HepG2 (cell line): ENCODE data around the gene ACBD6. TPM values are rescaled to one million over a fixed set of nuclear protein-coding genes. Genes with fewer than 3 reads are reported as not detected.

Experiments
- FOXA1 ChIP-seq, 2 experiments: fragments of 450-650 bp in 1 of 2; sonication (generic) in 1 of 2; formaldehyde crosslinking in 1 of 2; IDR thresholded peaks; 2 replicates each; pipeline versions ENCODE4 v1.4.0 to v1.6.1; 2016 to 2020; ENCODE audit warnings: missing genetic modification reagents in 1 of 2
- FOXA3 ChIP-seq: IDR thresholded peaks from 2 replicates; pipeline ENCODE4 v1.6.1; 2016; ENCODE audit warnings: missing genetic modification reagents, missing compliant biosample characterization
- RAD21 ChIP-seq: fragments of 450-650 bp; formaldehyde crosslinking; IDR thresholded peaks from 2 replicates; pipeline ENCODE4 v1.5.0; 2020; ENCODE audit warnings: mild to moderate bottlenecking
- RARA ChIP-seq: IDR thresholded peaks from 2 replicates; pipeline ENCODE4 v1.6.1; 2016; ENCODE audit warnings: missing genetic modification reagents, missing compliant biosample characterization
- STAG1 ChIP-seq: sonication (generic); formaldehyde crosslinking; IDR thresholded peaks from 2 replicates; pipeline ENCODE4 v1.4.0; 2020; ENCODE audit warnings: missing genetic modification reagents
- ZNF274 ChIP-seq: sonication (generic); formaldehyde crosslinking; IDR thresholded peaks from 2 replicates; pipeline ENCODE4 v1.5.1; 2020; ENCODE audit warnings: mild to moderate bottlenecking, missing genetic modification reagents
- ZNF572 ChIP-seq: sonication (generic); formaldehyde crosslinking; IDR thresholded peaks from 2 replicates; pipeline ENCODE4 v1.5.1; 2020; ENCODE audit warnings: mild to moderate bottlenecking, missing genetic modification reagents
- polyA plus RNA-seq, 8 experiments: library from polyadenylated mRNA; depleted of rRNA in 3 of 8; stranded (reverse) in 7 of 8; unstranded in 1 of 8; fragments of >200 nt; fragmentation: Illumina TruSeq in 4 of 8; extraction: Trizol in 4 of 8; gene quantifications; 2 replicates each; pipeline versions ENCODE4 v1.2.1 to v1.2.3, GENCODE V29; 2011 to 2016; ENCODE audit warnings: low read depth in 4 of 8, missing spikeins in 1 of 8, mixed read lengths in 1 of 8; ENCODE audit not compliant: insufficient read depth in 1 of 8
- total RNA-seq, 5 experiments: library from RNA; depleted of rRNA; stranded (reverse); fragments of >200 nt; fragmentation: Illumina TruSeq; extraction: Trizol; gene quantifications; 2 replicates each; pipeline ENCODE4 v1.2.3, GENCODE V29; 2016; ENCODE audit warnings: low read depth in 1 of 5
- TF ChIP-seq, protein P1 (sequence below): sonication (generic); formaldehyde crosslinking; IDR thresholded peaks from 2 replicates; pipeline ENCODE4 v1.5.0; 2020; ENCODE audit warnings: mild to moderate bottlenecking, missing genetic modification reagents

ACBD6 gene
- total and polyA plus RNA-seq, 2 of the 13 experiments (the other 11 are each of a cell fraction or from before 2014, with no cell fraction given) = 33.5 to 47.2 TPM

DNA sequence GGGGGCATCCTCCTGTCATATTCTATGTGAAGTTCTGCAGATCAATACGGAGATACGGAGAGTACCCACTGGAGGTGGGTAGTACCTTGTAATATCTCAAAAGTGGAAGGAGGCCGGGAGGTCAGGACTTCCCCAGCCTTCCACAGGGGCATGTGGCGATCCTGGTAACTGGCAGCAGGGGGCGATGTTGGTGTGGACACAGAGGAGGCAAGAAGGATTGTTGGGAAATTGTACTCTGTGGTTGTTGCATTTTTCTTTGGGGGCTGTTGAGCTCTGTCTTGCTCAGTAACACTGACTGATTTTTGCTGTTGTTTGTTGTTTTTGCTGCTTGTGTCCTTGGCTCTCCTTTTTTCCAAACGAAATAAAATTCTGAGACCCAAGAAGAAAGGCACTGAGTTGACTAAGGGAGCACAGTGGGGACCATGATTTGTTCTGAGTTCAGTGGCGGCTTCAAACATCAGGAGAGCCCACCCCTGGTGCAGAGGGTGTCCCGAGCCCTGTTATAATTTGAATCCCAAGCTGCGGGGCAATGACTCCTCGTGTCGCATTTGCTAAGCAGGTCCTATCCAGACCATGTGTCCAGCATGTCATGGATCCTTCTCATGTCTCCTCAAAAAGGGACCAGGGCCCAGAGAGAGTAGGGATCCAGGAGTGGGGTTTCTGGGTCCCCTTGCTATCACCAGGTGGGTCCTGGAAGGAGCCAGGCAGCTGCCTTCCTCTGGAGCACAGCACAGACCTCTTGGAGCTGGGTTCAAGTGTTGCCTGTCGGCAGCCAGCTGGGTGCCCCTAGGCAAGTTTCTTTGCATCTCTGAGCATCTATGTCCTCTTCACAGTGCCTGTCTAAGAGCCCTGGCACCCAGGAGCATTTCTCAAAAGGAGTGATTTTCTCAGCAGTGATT lies 249.5 kb downstream of the ACBD6 start (continued):
- TF ChIP-seq, protein P1, sequence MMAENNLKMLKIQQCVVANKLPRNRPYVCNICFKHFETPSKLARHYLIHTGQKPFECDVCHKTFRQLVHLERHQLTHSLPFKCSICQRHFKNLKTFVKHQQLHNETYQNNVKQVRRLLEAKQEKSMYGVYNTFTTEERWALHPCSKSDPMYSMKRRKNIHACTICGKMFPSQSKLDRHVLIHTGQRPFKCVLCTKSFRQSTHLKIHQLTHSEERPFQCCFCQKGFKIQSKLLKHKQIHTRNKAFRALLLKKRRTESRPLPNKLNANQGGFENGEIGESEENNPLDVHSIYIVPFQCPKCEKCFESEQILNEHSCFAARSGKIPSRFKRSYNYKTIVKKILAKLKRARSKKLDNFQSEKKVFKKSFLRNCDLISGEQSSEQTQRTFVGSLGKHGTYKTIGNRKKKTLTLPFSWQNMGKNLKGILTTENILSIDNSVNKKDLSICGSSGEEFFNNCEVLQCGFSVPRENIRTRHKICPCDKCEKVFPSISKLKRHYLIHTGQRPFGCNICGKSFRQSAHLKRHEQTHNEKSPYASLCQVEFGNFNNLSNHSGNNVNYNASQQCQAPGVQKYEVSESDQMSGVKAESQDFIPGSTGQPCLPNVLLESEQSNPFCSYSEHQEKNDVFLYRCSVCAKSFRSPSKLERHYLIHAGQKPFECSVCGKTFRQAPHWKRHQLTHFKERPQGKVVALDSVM (CRISPR knock-in tag) = peak; percentile 86; the same call in 1 of the 2 replicates
- TF ChIP-seq ZNF572 (CRISPR knock-in tag) = peak; percentile 100
- peak; percentile 74; the same call in 1 of the 2 replicates for TF ChIP-seq RAD21
- TF ChIP-seq STAG1 (CRISPR knock-in tag) = peak; percentile 79
- TF ChIP-seq RARA (CRISPR knock-in tag) = 0 out of 2 replicates have a peak, but pooled peaks have one; percentile 11
- TF ChIP-seq ZNF274 (CRISPR knock-in tag) = no peak
- TF ChIP-seq FOXA3 (CRISPR knock-in tag) = 0 out of 2 replicates have a peak, but pooled peaks have one; percentile 34
- TF ChIP-seq FOXA1 (IDR thresholded peaks at IDR 0.05) = no peak
- peak; percentile 66 for TF ChIP-seq FOXA1 (CRISPR knock-in tag; IDR thresholded peaks at IDR 0.05)
